Astrocyte (in vitro differentiated cells and primary cell): ENCODE results near the gene ST6GALNAC5. TPM values are rescaled to one million over a fixed set of nuclear protein-coding genes. Genes with fewer than 3 reads are reported as not detected.
A peak's percentile ranks its signal among the peaks of the same experiment; 100 is the strongest.

ENCODE experiments used
- DNase-seq: peaks from one replicate; pipeline ENCODE4 v3.0.0-alpha.2; 2010; ENCODE audit warnings: low read depth
- FAIRE-seq: peaks from 2 replicates; lab custom pipeline; 2011; peaks lifted over from hg19 to GRCh38; lab: Jason Lieb, UNC
- H2AFZ ChIP-seq: 2 replicates; pipeline ENCODE4 v1.6.0; 2012; ENCODE audit warnings: low read depth, low read length, inconsistent platforms
- H3K27ac ChIP-seq: 2 replicates; pipeline ENCODE4 v1.5.1; 2011; ENCODE audit warnings: low read depth, low read length, inconsistent platforms
- H3K27me3 ChIP-seq: 2 replicates; pipeline ENCODE4 v1.6.0; 2011; ENCODE audit warnings: low read length, inconsistent platforms; ENCODE audit not compliant: insufficient read depth
- H3K36me3 ChIP-seq: 2 replicates; pipeline ENCODE4 v1.5.1; 2011; ENCODE audit warnings: low read length, inconsistent platforms; ENCODE audit not compliant: insufficient read depth
- H3K4me1 ChIP-seq: 2 replicates; pipeline ENCODE4 v1.5.1; 2011; ENCODE audit warnings: low read length, inconsistent platforms; ENCODE audit not compliant: insufficient read depth
- H3K4me2 ChIP-seq: 2 replicates; pipeline ENCODE4 v1.6.0; 2012; ENCODE audit warnings: low read length, inconsistent platforms
- H3K4me3 ChIP-seq: 2 replicates; pipeline ENCODE4 v1.5.1; 2011; ENCODE audit warnings: low read depth, mild to moderate bottlenecking, low read length, inconsistent platforms; ENCODE audit not compliant: insufficient read depth
- H3K79me2 ChIP-seq: 2 replicates; pipeline ENCODE4 v1.6.0; 2012; ENCODE audit warnings: mild to moderate bottlenecking, low read length, inconsistent platforms; ENCODE audit not compliant: insufficient read depth
- H3K9ac ChIP-seq: 2 replicates; pipeline ENCODE4 v1.6.0; 2012; ENCODE audit warnings: mild to moderate bottlenecking, low read length, inconsistent platforms
- H3K9me3 ChIP-seq: 2 replicates; pipeline ENCODE4 v1.5.1; 2012; ENCODE audit warnings: low read depth, mild to moderate bottlenecking, low read length, inconsistent platforms; ENCODE audit not compliant: insufficient read depth
- H4K20me1 ChIP-seq: 2 replicates; pipeline ENCODE4 v1.6.0; 2012; ENCODE audit warnings: low read length, inconsistent platforms; ENCODE audit not compliant: insufficient read depth
- H3K27ac Mint-ChIP-seq: one replicate; pipeline ENCODE4 v1.8.0; 2021; ENCODE audit warnings: mild to moderate bottlenecking, mixed read lengths; ENCODE audit not compliant: unreplicated experiment
- H3K27me3 Mint-ChIP-seq: one replicate; pipeline ENCODE4 v1.8.0; 2021; ENCODE audit warnings: low read depth, mixed read lengths; ENCODE audit not compliant: unreplicated experiment
- H3K36me3 Mint-ChIP-seq: one replicate; pipeline ENCODE4 v1.8.0; 2021; ENCODE audit warnings: low read depth, mixed read lengths; ENCODE audit not compliant: unreplicated experiment
- H3K4me1 Mint-ChIP-seq: one replicate; pipeline ENCODE4 v1.8.0; 2021; ENCODE audit warnings: low read depth, mixed read lengths; ENCODE audit not compliant: unreplicated experiment
- H3K4me3 Mint-ChIP-seq: one replicate; pipeline ENCODE4 v1.8.0; 2021; ENCODE audit warnings: mild to moderate bottlenecking, moderate library complexity, mixed read lengths; ENCODE audit not compliant: unreplicated experiment
- H3K9me3 Mint-ChIP-seq: one replicate; pipeline ENCODE4 v1.8.0; 2021; ENCODE audit warnings: mild to moderate bottlenecking, mixed read lengths; ENCODE audit not compliant: unreplicated experiment
- EZH2 ChIP-seq: IDR thresholded peaks from 2 replicates; pipeline ENCODE4 v1.6.1; 2012; ENCODE audit warnings: mild to moderate bottlenecking, low read length, inconsistent platforms; ENCODE audit not compliant: insufficient read depth
- total RNA-seq: library from RNA; stranded (reverse); gene quantifications from 2 replicates; pipeline ENCODE4 v1.2.1, GENCODE V29; 2021
- TF ChIP-seq, protein P1 (sequence below): IDR thresholded peaks from 2 replicates; pipeline ENCODE4 v1.5.1; 2011; ENCODE audit warnings: low read depth, mild to moderate bottlenecking, inconsistent platforms, low read length, moderate library complexity; ENCODE audit not compliant: insufficient read depth

The ST6GALNAC5 gene
- total RNA-seq, 1 donor from 2014 or later: 1.3 TPM

GRCh38 chr1:76868154-76868882 lies 1.0 kb downstream of the ST6GALNAC5 start:
- Histone ChIP-seq H3K36me3 (no peaks in the 10 kb centered on the region), H3K4me1 (peaks cover 11% of the 10 kb centered on the region), H3K9ac (peak overlapping the region; percentile 61), H3K27ac (no peak overlapping the region), H3K27me3 (peaks cover 8% of the 10 kb centered on the region), H3K9me3 (no peaks in the 10 kb centered on the region), H2AFZ (peak overlapping the region; percentile 81), H3K4me3 (peak overlapping the region; percentile 75), H3K79me2 (no peaks in the 10 kb centered on the region), H3K4me2 (peak overlapping the region; percentile 98), H4K20me1 (no peaks in the 10 kb centered on the region)
- peak; percentile 39 for DNase-seq
- TF ChIP-seq, protein P1, sequence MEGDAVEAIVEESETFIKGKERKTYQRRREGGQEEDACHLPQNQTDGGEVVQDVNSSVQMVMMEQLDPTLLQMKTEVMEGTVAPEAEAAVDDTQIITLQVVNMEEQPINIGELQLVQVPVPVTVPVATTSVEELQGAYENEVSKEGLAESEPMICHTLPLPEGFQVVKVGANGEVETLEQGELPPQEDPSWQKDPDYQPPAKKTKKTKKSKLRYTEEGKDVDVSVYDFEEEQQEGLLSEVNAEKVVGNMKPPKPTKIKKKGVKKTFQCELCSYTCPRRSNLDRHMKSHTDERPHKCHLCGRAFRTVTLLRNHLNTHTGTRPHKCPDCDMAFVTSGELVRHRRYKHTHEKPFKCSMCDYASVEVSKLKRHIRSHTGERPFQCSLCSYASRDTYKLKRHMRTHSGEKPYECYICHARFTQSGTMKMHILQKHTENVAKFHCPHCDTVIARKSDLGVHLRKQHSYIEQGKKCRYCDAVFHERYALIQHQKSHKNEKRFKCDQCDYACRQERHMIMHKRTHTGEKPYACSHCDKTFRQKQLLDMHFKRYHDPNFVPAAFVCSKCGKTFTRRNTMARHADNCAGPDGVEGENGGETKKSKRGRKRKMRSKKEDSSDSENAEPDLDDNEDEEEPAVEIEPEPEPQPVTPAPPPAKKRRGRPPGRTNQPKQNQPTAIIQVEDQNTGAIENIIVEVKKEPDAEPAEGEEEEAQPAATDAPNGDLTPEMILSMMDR: no peak
- peak; percentile 77 for TF ChIP-seq EZH2
- Mint-ChIP-seq H3K4me1 (peaks cover 5% of the 10 kb centered on the region), H3K4me3 (peak overlapping the region; percentile 88), H3K27me3 (peaks cover 19% of the 10 kb centered on the region), H3K27ac (no peak overlapping the region), H3K36me3 (no peaks in the 10 kb centered on the region), H3K9me3 (no peaks in the 10 kb centered on the region)
- no peak for FAIRE-seq

DNA sequence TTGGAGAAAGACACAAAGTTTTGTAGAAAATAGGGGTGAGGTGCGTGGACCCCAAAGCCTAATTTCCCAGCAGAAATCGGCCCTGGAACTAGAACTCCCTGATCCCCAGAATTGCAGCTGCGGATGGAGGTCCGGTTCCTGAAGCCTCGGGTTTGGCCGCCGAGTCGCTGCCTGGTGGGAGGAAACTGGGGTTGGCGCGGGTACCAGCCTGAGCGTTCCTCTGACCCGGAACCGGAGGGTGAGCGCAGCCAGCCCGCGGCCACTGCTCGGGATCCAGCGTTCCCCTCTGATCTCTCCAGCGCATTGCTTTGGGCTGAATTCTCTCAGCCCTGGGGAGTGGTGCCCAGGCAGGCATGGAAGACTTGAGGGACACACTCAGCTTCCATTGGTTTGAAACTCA lies 1.6 kb downstream of the ST6GALNAC5 start:
- peaks cover 11% of the 10 kb centered on the region for H3K4me1 ChIP-seq
- H3K9me3 ChIP-seq: no peaks in the 10 kb centered on the region
- H3K36me3 ChIP-seq: no peaks in the 10 kb centered on the region
- Mint-ChIP-seq H3K27me3 (peaks cover 19% of the 10 kb centered on the region), H3K9me3 (no peaks in the 10 kb centered on the region), H3K4me1 (peaks cover 5% of the 10 kb centered on the region), H3K4me3 (peak overlapping the region; percentile 76), H3K36me3 (no peaks in the 10 kb centered on the region), H3K27ac (no peak overlapping the region)
- peak overlapping the region; percentile 81 for H2AFZ ChIP-seq
- peak overlapping the region; percentile 61 for H3K9ac ChIP-seq
- H3K4me3 ChIP-seq: peak overlapping the region; percentile 75
- H3K27me3 ChIP-seq: peaks cover 8% of the 10 kb centered on the region
- no peak overlapping the region for H3K27ac ChIP-seq
- peak overlapping the region; percentile 98 for H3K4me2 ChIP-seq
- FAIRE-seq (no peak), DNase-seq (no peak)
- TF ChIP-seq, protein P1: no peak
- peak; percentile 22 for TF ChIP-seq EZH2
- H3K79me2 ChIP-seq: no peaks in the 10 kb centered on the region
- H4K20me1 ChIP-seq: no peaks in the 10 kb centered on the region

DNA sequence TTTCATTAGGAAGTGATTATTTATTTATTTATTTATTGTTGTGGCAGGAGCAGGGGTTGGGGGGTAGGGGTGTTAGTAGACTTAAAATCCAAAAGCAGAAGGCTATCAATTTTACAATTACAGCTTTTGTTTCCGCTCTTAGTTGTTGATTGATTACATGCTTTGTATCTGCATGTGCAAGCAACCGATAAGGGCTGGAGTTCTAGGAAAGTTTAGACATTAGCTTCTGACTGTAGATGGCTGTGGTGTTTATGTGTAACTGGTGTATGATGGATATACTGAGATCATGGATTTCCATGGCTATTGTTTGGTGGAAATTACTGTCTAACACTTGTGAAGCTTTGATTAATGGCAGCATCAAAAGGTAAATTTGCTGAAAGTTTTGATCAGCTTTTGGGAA lies 2.8 kb downstream of the ST6GALNAC5 start:
- Mint-ChIP-seq H3K4me3 (no peak overlapping the region), H3K4me1 (no peaks in the 10 kb centered on the region), H3K27ac (no peak overlapping the region), H3K27me3 (peaks cover 19% of the 10 kb centered on the region), H3K9me3 (no peaks in the 10 kb centered on the region), H3K36me3 (no peaks in the 10 kb centered on the region)
- Histone ChIP-seq H4K20me1 (no peaks in the 10 kb centered on the region), H3K9ac (no peak overlapping the region), H3K4me3 (no peak overlapping the region), H3K4me1 (peaks cover 6% of the 10 kb centered on the region), H3K79me2 (no peaks in the 10 kb centered on the region), H2AFZ (no peak overlapping the region), H3K27me3 (peaks cover 8% of the 10 kb centered on the region), H3K4me2 (no peak overlapping the region), H3K9me3 (no peaks in the 10 kb centered on the region), H3K27ac (no peak overlapping the region), H3K36me3 (no peaks in the 10 kb centered on the region)
- no peak for FAIRE-seq
- no peak for DNase-seq
- TF ChIP-seq, protein P1: no peak
- no peak for TF ChIP-seq EZH2
